ENCODE data around the gene GJB5. TPM values are rescaled to one million over a fixed set of nuclear protein-coding genes. Genes with fewer than 3 reads are reported as not detected.

The GJB5 gene
- total RNA-seq, 1 donor from 2014 or later, result not detected

- H3K4me3 ChIP-seq, result no peak overlapping the region
- H3K4me1 ChIP-seq, result no peaks in the 10 kb centered on the region
- no peaks in the 10 kb centered on the region for H3K9me3 ChIP-seq
- intact Hi-C loops (cut with DNase I), result no loop called here
- no peaks in the 10 kb centered on the region for H3K36me3 ChIP-seq
- DNase-seq (ENCODE audit: low spot score in 2 of 2), result no peak
- no peaks in the 10 kb centered on the region for H3K27me3 ChIP-seq
- no peak for TF ChIP-seq CTCF (IDR thresholded peaks at IDR 0.05)
- H3K27ac ChIP-seq, result no peak overlapping the region
Observed at GRCh38 chr1:34740161-34740868, 14.5 kb upstream of the GJB5 start.

- TF ChIP-seq CTCF (IDR thresholded peaks at IDR 0.05), result peak; percentile 62 to 95 (median 89)
- intact Hi-C loops (cut with DNase I), result loop anchor here (2.0 kb wide), 1 partner anchor 1108 kb away; no protein-coding TSS in a partner anchor
- no peaks in the 10 kb centered on the region for H3K27me3 ChIP-seq
Observed at GRCh38 chr1:34742667-34743270, 12.1 kb upstream of the GJB5 start.

GRCh38 chr1:34743775-34744174 is 11.1 kb upstream of the GJB5 start:
- DNase-seq (ENCODE audit: low spot score in 2 of 2), result no peak
- Histone ChIP-seq H3K36me3 (no peaks in the 10 kb centered on the region), H3K4me3 (no peak overlapping the region), H3K27me3 (no peaks in the 10 kb centered on the region), H3K27ac (no peak overlapping the region), H3K4me1 (no peaks in the 10 kb centered on the region), H3K9me3 (no peaks in the 10 kb centered on the region)
- no peak for TF ChIP-seq CTCF (IDR thresholded peaks at IDR 0.05)
- intact Hi-C loops (cut with DNase I), result loop anchor here (2.0 kb wide), 1 partner anchor 1109 kb away; no protein-coding TSS in a partner anchor

More at GRCh38 chr1:34742667-34743270, 12.1 kb upstream of the GJB5 start:
- no peak overlapping the region for H3K4me3 ChIP-seq
- H3K4me1 ChIP-seq, result no peaks in the 10 kb centered on the region
- no peak overlapping the region for H3K27ac ChIP-seq
- no peaks in the 10 kb centered on the region for H3K9me3 ChIP-seq
- no peaks in the 10 kb centered on the region for H3K36me3 ChIP-seq
- peak in 1 of 2 donors; percentile 73 for DNase-seq (ENCODE audit: low spot score in 2 of 2)

- no peak overlapping the region for H3K4me3 ChIP-seq
- no peaks in the 10 kb centered on the region for H3K36me3 ChIP-seq
- DNase-seq (ENCODE audit: low spot score in 2 of 2), result no peak
- H3K27me3 ChIP-seq, result no peaks in the 10 kb centered on the region
- H3K27ac ChIP-seq, result no peak overlapping the region
- intact Hi-C loops (cut with DNase I), result no loop called here
- H3K9me3 ChIP-seq, result no peaks in the 10 kb centered on the region
- no peaks in the 10 kb centered on the region for H3K4me1 ChIP-seq
- no peak for TF ChIP-seq CTCF (IDR thresholded peaks at IDR 0.05)
Observed at GRCh38 chr1:34744851-34745250, 10.0 kb upstream of the GJB5 start.

GRCh38 chr1:34745666-34746065 is 9.2 kb upstream of the GJB5 start:
- intact Hi-C loops (cut with DNase I), result no loop called here
- no peak for TF ChIP-seq CTCF (IDR thresholded peaks at IDR 0.05)
- H3K4me1 ChIP-seq, result no peaks in the 10 kb centered on the region
- no peaks in the 10 kb centered on the region for H3K36me3 ChIP-seq
- H3K27me3 ChIP-seq, result no peaks in the 10 kb centered on the region
- H3K4me3 ChIP-seq, result no peak overlapping the region
- H3K9me3 ChIP-seq, result no peaks in the 10 kb centered on the region
- no peak overlapping the region for H3K27ac ChIP-seq
- DNase-seq (ENCODE audit: low spot score in 2 of 2), result no peak
